ENCODE results near the gene UBASH3A. TPM values are rescaled to one million over a fixed set of nuclear protein-coding genes. Genes with fewer than 3 reads are reported as not detected.

UBASH3A gene
- total RNA-seq, 1 experiment from 2014 or later = 0.07 TPM

GRCh38 chr21:42496120-42496838, 92.6 kb downstream of the UBASH3A start, which contains the start of gene RSPH1:
TSS of gene RSPH1 (minus strand) at chr21:42496224. CDS start at chr21:42496186, 38 bp downstream.
- H3K4me3 ChIP-seq (replicated peaks in 1 of 2; ENCODE audit: low read depth in 1 of 2, low read length in 2 of 2) = peak within 1 kb of the TSS; percentile 58 to 66
- ATAC-seq = peak; percentile 98
- ChIA-PET CTCF (interaction anchor here (0.8 kb wide), 1 partner anchor 29 kb away, joined by 3 read pairs; no protein-coding TSS in a partner anchor), RAD21 (ENCODE audit: low non-redundant PET in 1 of 2, low total read pairs in 2 of 2, uncharacterized antibody in 2 of 2, unreplicated experiment in 2 of 2) (no interaction called here), POLR2A (no interaction called here)
- BruUV-seq (replicated peaks) = no TSS peak
- no peaks in the 10 kb centered on the region for H3K9me3 ChIP-seq (ENCODE audit: control insufficient read depth in 1 of 2, insufficient read depth in 1 of 2, low read depth in 1 of 2, low read length in 2 of 2)
- peak within 1 kb of the TSS; percentile 90 for H3K4me2 ChIP-seq (ENCODE audit: low read length)
- no peaks in the 10 kb centered on the region for H4K20me1 ChIP-seq (ENCODE audit: insufficient read depth)
- H3K9ac ChIP-seq (ENCODE audit: low read length) = peak within 1 kb of the TSS; percentile 70
- peaks cover 10 to 28% of the 10 kb centered on the region in 2 experiments; a peak in 3 of 4 replicates for H3K4me1 ChIP-seq (ENCODE audit: control insufficient read depth in 1 of 2, insufficient read depth in 2 of 2, low read length in 2 of 2)
- H3K27me3 ChIP-seq (ENCODE audit: insufficient read depth, low read length) = no peaks in the 10 kb centered on the region
- no peaks in the 10 kb centered on the region for H3K79me2 ChIP-seq (ENCODE audit: insufficient read depth, low read length)
- TF ChIP-seq MAX (IDR thresholded peaks at IDR 0.05) (no peak), ZFX (IDR thresholded peaks at IDR 0.05) (peak; percentile 55; the same call in 1 of the 2 replicates), SP1 (IDR thresholded peaks at IDR 0.05; ENCODE audit: low read depth) (peak; percentile 76), EZH2 (IDR thresholded peaks at IDR 0.05) (no peak), SIN3A (IDR thresholded peaks at IDR 0.05; ENCODE audit: low read depth) (peak; percentile 51; the same call in 1 of the 2 replicates), ELF1 (IDR thresholded peaks at IDR 0.05; ENCODE audit: borderline replicate concordance, low read depth) (peak; percentile 60), POLR2AphosphoS5 (IDR thresholded peaks at IDR 0.05; ENCODE audit: low read depth, low read length) (peak; percentile 58; the same call in 1 of the 2 replicates), ZNF274 (IDR thresholded peaks at IDR 0.05; ENCODE audit: low read depth, low read length) (no peak)
- H2AFZ ChIP-seq (ENCODE audit: low read depth, low read length, poor library complexity, severe bottlenecking) = peak within 1 kb of the TSS; percentile 82
- no peaks in the 10 kb centered on the region for H3K36me3 ChIP-seq (ENCODE audit: control insufficient read depth in 1 of 2, insufficient read depth in 2 of 2, low read length in 2 of 2)
- no peaks in the 10 kb centered on the region for H3K9me2 ChIP-seq (ENCODE audit: insufficient read depth)
- peak within 1 kb of the TSS; percentile 41; the same call in 1 of the 2 replicates for H3K27ac ChIP-seq (ENCODE audit: low read depth, low read length)
- intact Hi-C loops (cut with micrococcal nuclease) = no loop called here
- peak; percentile 95 for DNase-seq (ENCODE audit: low read depth, low spot score)

DNA sequence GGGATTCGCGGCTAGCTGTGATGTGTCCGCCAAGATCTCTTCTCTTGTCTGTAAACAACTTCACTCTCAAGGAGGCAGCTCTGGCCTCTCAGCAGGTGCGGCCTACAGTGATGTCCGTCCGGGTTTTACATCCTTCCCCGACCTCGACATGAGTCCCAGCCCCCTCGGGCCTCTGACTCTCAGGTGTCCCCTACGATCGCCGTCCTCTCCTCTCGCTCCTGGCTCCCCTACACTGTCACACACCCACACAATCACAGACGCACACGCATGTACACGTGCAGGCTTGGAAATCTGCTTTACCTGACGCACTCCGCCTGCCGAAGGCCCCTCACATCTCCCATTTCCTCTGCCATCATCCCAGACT, 93.1 kb downstream of the UBASH3A start:
- peak overlapping the region; percentile 70 for H3K9ac ChIP-seq (ENCODE audit: low read length)
- peak overlapping the region; percentile 90 for H3K4me2 ChIP-seq (ENCODE audit: low read length)
- peak overlapping the region; percentile 41; the same call in 1 of the 2 replicates for H3K27ac ChIP-seq (ENCODE audit: low read depth, low read length)
- H3K27me3 ChIP-seq (ENCODE audit: insufficient read depth, low read length) = no peaks in the 10 kb centered on the region
- DNase-seq (ENCODE audit: low read depth, low spot score) = no peak
- peaks cover 10 to 28% of the 10 kb centered on the region in 2 experiments; a peak in 3 of 4 replicates for H3K4me1 ChIP-seq (ENCODE audit: control insufficient read depth in 1 of 2, insufficient read depth in 2 of 2, low read length in 2 of 2)
- no peaks in the 10 kb centered on the region for H3K36me3 ChIP-seq (ENCODE audit: control insufficient read depth in 1 of 2, insufficient read depth in 2 of 2, low read length in 2 of 2)
- ChIA-PET RAD21 (ENCODE audit: low non-redundant PET in 1 of 2, low total read pairs in 2 of 2, uncharacterized antibody in 2 of 2, unreplicated experiment in 2 of 2) (no interaction called here), CTCF (no interaction called here), POLR2A (no interaction called here)
- H2AFZ ChIP-seq (ENCODE audit: low read depth, low read length, poor library complexity, severe bottlenecking) = no peak overlapping the region
- no peak for ATAC-seq
- no peaks in the 10 kb centered on the region for H4K20me1 ChIP-seq (ENCODE audit: insufficient read depth)
- intact Hi-C loops (cut with micrococcal nuclease) = no loop called here
- no peaks in the 10 kb centered on the region for H3K9me2 ChIP-seq (ENCODE audit: insufficient read depth)
- peak overlapping the region; percentile 58 to 66 for H3K4me3 ChIP-seq (replicated peaks in 1 of 2; ENCODE audit: low read depth in 1 of 2, low read length in 2 of 2)
- no peaks in the 10 kb centered on the region for H3K79me2 ChIP-seq (ENCODE audit: insufficient read depth, low read length)
- no peaks in the 10 kb centered on the region for H3K9me3 ChIP-seq (ENCODE audit: control insufficient read depth in 1 of 2, insufficient read depth in 1 of 2, low read depth in 1 of 2, low read length in 2 of 2)
- BruUV-seq (replicated peaks) = TSS peak; percentile 97
- TF ChIP-seq ZFX (IDR thresholded peaks at IDR 0.05) (peak; percentile 34), EZH2 (IDR thresholded peaks at IDR 0.05) (no peak), MAX (IDR thresholded peaks at IDR 0.05) (no peak), JUND (IDR thresholded peaks at IDR 0.05) (no peak), ZNF274 (IDR thresholded peaks at IDR 0.05; ENCODE audit: low read depth, low read length) (no peak), YY1 (IDR thresholded peaks at IDR 0.05; ENCODE audit: extremely low read depth, insufficient replicate concordance, low read depth, low read length) (no peak)

Measured in HCT116 (cell line).